Sigmoid colon (tissue), 4 donors: Measurements from ENCODE around the gene LYSMD4.

ENCODE experiments used
- EP300 ChIP-seq, 4 donors: sonication (generic); formaldehyde crosslinking; IDR thresholded peaks; one replicate each; pipeline ENCODE4 v1.6.1; 2017; ENCODE audit warnings: antibody characterized with exemption in 4 of 4
- TF ChIP-seq, protein P1 (sequence below), 4 experiments: fragments of 450-650 bp in 3 of 4; fragments of 200-600 bp in 1 of 4; IDR thresholded peaks; one replicate each; pipeline ENCODE4 v1.5.1; 2016 to 2019; ENCODE audit warnings: antibody characterized with exemption in 4 of 4, mild to moderate bottlenecking in 3 of 4, moderate library complexity in 2 of 4

GRCh38 chr15:99681990-99682389 is 51.2 kb downstream of the LYSMD4 start:
- TF ChIP-seq, protein P1, sequence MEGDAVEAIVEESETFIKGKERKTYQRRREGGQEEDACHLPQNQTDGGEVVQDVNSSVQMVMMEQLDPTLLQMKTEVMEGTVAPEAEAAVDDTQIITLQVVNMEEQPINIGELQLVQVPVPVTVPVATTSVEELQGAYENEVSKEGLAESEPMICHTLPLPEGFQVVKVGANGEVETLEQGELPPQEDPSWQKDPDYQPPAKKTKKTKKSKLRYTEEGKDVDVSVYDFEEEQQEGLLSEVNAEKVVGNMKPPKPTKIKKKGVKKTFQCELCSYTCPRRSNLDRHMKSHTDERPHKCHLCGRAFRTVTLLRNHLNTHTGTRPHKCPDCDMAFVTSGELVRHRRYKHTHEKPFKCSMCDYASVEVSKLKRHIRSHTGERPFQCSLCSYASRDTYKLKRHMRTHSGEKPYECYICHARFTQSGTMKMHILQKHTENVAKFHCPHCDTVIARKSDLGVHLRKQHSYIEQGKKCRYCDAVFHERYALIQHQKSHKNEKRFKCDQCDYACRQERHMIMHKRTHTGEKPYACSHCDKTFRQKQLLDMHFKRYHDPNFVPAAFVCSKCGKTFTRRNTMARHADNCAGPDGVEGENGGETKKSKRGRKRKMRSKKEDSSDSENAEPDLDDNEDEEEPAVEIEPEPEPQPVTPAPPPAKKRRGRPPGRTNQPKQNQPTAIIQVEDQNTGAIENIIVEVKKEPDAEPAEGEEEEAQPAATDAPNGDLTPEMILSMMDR (IDR thresholded peaks at IDR 0.05), result no peak
- TF ChIP-seq EP300 (IDR thresholded peaks at IDR 0.05), result no peak
